SK-N-SH (cell line): Measurements from ENCODE around the gene NFIA. TPM values are rescaled to one million over a fixed set of nuclear protein-coding genes. Genes with fewer than 3 reads are reported as not detected.

Experiments
- CTCF ChIA-PET: fragments of 300-600, 350-600 bp; formaldehyde crosslinking; extraction: SDS; loops from one replicate; lab custom pipeline; 2021; lab: Yijun Ruan, JAX
- POLR2A ChIA-PET: fragments of 350-600 bp; sonication (Branson Sonifier 250); formaldehyde crosslinking; extraction: SDS; loops from one replicate; lab custom pipeline; 2020; ENCODE audit warnings: antibody characterized with exemption, inconsistent platforms; lab: Yijun Ruan, JAX
- DNase-seq: peaks from one replicate; pipeline ENCODE4 v3.0.0; 2012
- H2AFZ ChIP-seq: fragments of 200-600 bp; sonication (generic); 2 replicates; pipeline ENCODE4 v1.8.1; 2016; ENCODE audit warnings: antibody characterized with exemption, mild to moderate bottlenecking, low read depth
- H3F3A ChIP-seq: fragments of 200-600 bp; sonication (generic); replicated peaks from 2 replicates; pipeline ENCODE3; 2016; ENCODE audit warnings: antibody characterized with exemption, mild to moderate bottlenecking; ENCODE audit not compliant: insufficient read depth
- H3K27ac ChIP-seq, 2 experiments: fragments of 200-500 bp in 1 of 2; fragments of 200-600 bp in 1 of 2; sonication (Bioruptor generic) in 1 of 2; sonication (generic), shearing (Covaris generic) in 1 of 2; 2 replicates each; pipeline versions ENCODE4 v1.5.1 to v1.6.1; 2014 to 2016; ENCODE audit warnings: low read depth in 2 of 2, inconsistent platforms in 1 of 2, low read length in 1 of 2, mild to moderate bottlenecking in 1 of 2, mixed read lengths in 1 of 2
- H3K27me3 ChIP-seq: fragments of 200-600 bp; sonication (generic), shearing (Covaris generic); 2 replicates; pipeline ENCODE4 v1.6.1; 2016; ENCODE audit warnings: mixed run types; ENCODE audit not compliant: insufficient read depth
- H3K36me3 ChIP-seq, 2 experiments: fragments of 200-500 bp in 1 of 2; fragments of 200-600 bp in 1 of 2; sonication (Bioruptor generic) in 1 of 2; sonication (generic) in 1 of 2; replicated peaks in 1 of 2; 2 replicates each; pipeline versions ENCODE3 to v1.5.1; 2014 to 2016; ENCODE audit warnings: low read length in 1 of 2, mild to moderate bottlenecking in 1 of 2; ENCODE audit not compliant: insufficient read depth in 2 of 2, control insufficient read depth in 1 of 2
- H3K4me1 ChIP-seq, 2 experiments: fragments of 200-500 bp in 1 of 2; fragments of 200-600 bp in 1 of 2; sonication (Bioruptor generic) in 1 of 2; sonication (generic), shearing (Covaris generic) in 1 of 2; 2 replicates each; pipeline versions ENCODE4 v1.5.1 to v1.6.1; 2014 to 2016; ENCODE audit warnings: low read depth in 1 of 2, low read length in 1 of 2, mixed run types in 1 of 2; ENCODE audit not compliant: insufficient read depth in 2 of 2, control insufficient read depth in 1 of 2
- H3K4me2 ChIP-seq: fragments of 200-600 bp; sonication (generic), shearing (Covaris generic); 2 replicates; pipeline ENCODE4 v1.6.1; 2017; ENCODE audit warnings: mixed run types
- H3K4me3 ChIP-seq, 2 experiments: fragments of 200-500 bp in 1 of 2; fragments of 200-600 bp in 1 of 2; sonication (Bioruptor generic) in 1 of 2; sonication (generic), shearing (Covaris generic) in 1 of 2; 2 replicates each; pipeline versions ENCODE4 v1.5.1 to v1.8.1; 2014 to 2016; ENCODE audit warnings: low read depth in 2 of 2, inconsistent platforms in 1 of 2, low read length in 1 of 2, mild to moderate bottlenecking in 1 of 2, mixed read lengths in 1 of 2, moderate library complexity in 1 of 2
- H3K79me2 ChIP-seq: fragments of 200-600 bp; sonication (generic); 2 replicates; pipeline ENCODE4 v1.8.1; 2017; ENCODE audit warnings: mild to moderate bottlenecking; ENCODE audit not compliant: insufficient read depth
- H3K9ac ChIP-seq: fragments of 200-600 bp; sonication (generic); 2 replicates; pipeline ENCODE4 v1.6.1; 2017; ENCODE audit warnings: mixed run types
- H3K9me2 ChIP-seq: fragments of 200-600 bp; sonication (generic); 2 replicates; pipeline ENCODE4 v1.6.1; 2017; ENCODE audit warnings: mixed run types
- H3K9me3 ChIP-seq: fragments of 200-600 bp; sonication (generic); 2 replicates; pipeline ENCODE4 v1.6.1; 2017; ENCODE audit warnings: mixed run types, mild to moderate bottlenecking, moderate library complexity
- H4K20me1 ChIP-seq: fragments of 200-600 bp; sonication (generic); 2 replicates; pipeline ENCODE4 v1.6.1; 2017; ENCODE audit warnings: mild to moderate bottlenecking, mixed run types; ENCODE audit not compliant: insufficient read depth
- CHD2 ChIP-seq: fragments of 150-350 bp; IDR thresholded peaks from 2 replicates; pipeline ENCODE4 v1.6.1; 2018; ENCODE audit warnings: low read length; ENCODE audit not compliant: partially characterized antibody
- EZH2phosphoT487 ChIP-seq: fragments of 200-600 bp; sonication (generic); IDR thresholded peaks from 2 replicates; pipeline ENCODE4 v1.6.1; 2017; ENCODE audit warnings: low read depth, mixed run types, mild to moderate bottlenecking, antibody characterized with exemption, moderate library complexity, borderline replicate concordance
- FOSL2 ChIP-seq: IDR thresholded peaks from 2 replicates; pipeline ENCODE4 v1.4.0; 2012; ENCODE audit warnings: low read depth, mild to moderate bottlenecking, moderate library complexity, borderline replicate concordance
- FOXJ3 ChIP-seq: sonication (generic); formaldehyde crosslinking; IDR thresholded peaks from 2 replicates; pipeline ENCODE4 v1.5.1; 2020; ENCODE audit warnings: mild to moderate bottlenecking, missing genetic modification reagents
- GATA2 ChIP-seq: sonication (generic); formaldehyde crosslinking; IDR thresholded peaks from 2 replicates; pipeline ENCODE4 v1.5.0; 2020; ENCODE audit warnings: mild to moderate bottlenecking, missing genetic modification reagents
- JUND ChIP-seq: IDR thresholded peaks from 2 replicates; pipeline ENCODE4 v1.4.0; 2012
- NFIC ChIP-seq: IDR thresholded peaks from 2 replicates; pipeline ENCODE4 v1.4.0; 2012; ENCODE audit warnings: borderline replicate concordance
- NRF1 ChIP-seq: IDR thresholded peaks from 2 replicates; pipeline ENCODE4 v1.6.1; 2012; ENCODE audit warnings: low read depth, mild to moderate bottlenecking, low read length
- RAD21 ChIP-seq: IDR thresholded peaks from 2 replicates; pipeline ENCODE4 v1.6.1; 2012; ENCODE audit warnings: mild to moderate bottlenecking, low read length
- RCOR1 ChIP-seq: fragments of 150-350 bp; IDR thresholded peaks from 2 replicates; pipeline ENCODE4 v1.6.1; 2017; ENCODE audit warnings: antibody characterized with exemption, low read length
- SMC3 ChIP-seq: IDR thresholded peaks from 2 replicates; pipeline ENCODE4 v1.6.1; 2012; ENCODE audit warnings: low read depth, low read length, improper control_type of control experiment
- TAF1 ChIP-seq: IDR thresholded peaks from 2 replicates; pipeline ENCODE4 v1.6.1; 2012; ENCODE audit warnings: low read depth, mild to moderate bottlenecking, low read length, moderate library complexity, borderline replicate concordance
- TCF12 ChIP-seq: IDR thresholded peaks from 2 replicates; pipeline ENCODE4 v1.4.0; 2012
- YY1 ChIP-seq: IDR thresholded peaks from 2 replicates; pipeline ENCODE4 v1.4.0; 2012; ENCODE audit warnings: low read depth, mild to moderate bottlenecking
- WGBS: methylation state at CpG from one replicate; pipeline ENCODE4 v1.1.6; 2017; ENCODE audit warnings: low lambda C conversion rate; 5-methylcytosine and 5-hydroxymethylcytosine counted together
- polyA plus RNA-seq, 3 experiments: library from polyadenylated mRNA; depleted of rRNA; stranded (reverse); fragments of >200 nt; gene quantifications; 2 replicates each; pipeline ENCODE4 v1.2.3, GENCODE V29; 2012
- TF ChIP-seq, protein P1 (sequence below): fragments of 150-350 bp; IDR thresholded peaks from 2 replicates; pipeline ENCODE4 v1.6.1; 2017; ENCODE audit warnings: antibody characterized with exemption, low read length, low read depth, borderline replicate concordance
- TF ChIP-seq, protein P2 (sequence below): IDR thresholded peaks from 2 replicates; pipeline ENCODE4; 2012
- TF ChIP-seq, protein P3 (sequence below): IDR thresholded peaks from 2 replicates; pipeline ENCODE4 v1.6.1; 2012; ENCODE audit warnings: mild to moderate bottlenecking, low read depth, low read length, moderate library complexity
- TF ChIP-seq, protein P4 (sequence below): IDR thresholded peaks from 2 replicates; pipeline ENCODE4 v1.4.0; 2012; ENCODE audit warnings: low read depth, borderline replicate concordance

The NFIA gene
- polyA plus RNA-seq, 1 of the 3 experiments (the other 2 are of a cell fraction): 3.3 TPM

DNA sequence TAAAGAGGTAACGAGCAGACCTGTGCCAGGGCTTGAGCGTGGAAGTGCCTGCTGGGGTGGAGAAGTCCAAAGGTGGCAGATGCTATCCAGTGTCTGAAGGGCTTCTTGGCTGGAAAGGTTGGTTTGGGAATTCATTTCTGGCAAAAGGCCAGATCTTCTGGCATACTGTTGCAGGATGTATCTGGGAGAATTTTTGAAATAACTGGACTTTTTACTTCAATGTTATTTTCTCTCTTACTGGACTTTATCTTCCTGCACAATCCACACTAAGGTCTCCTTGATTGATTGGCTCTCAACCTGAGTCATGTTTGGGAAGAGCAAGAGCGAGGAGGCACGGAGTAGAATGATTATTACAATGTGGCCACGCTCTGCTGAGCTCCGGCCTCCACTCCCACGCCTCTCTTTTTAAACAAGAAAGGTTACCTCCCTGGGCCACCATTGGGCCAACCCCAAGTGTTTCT is 364.2 kb downstream of the NFIA start:
- Histone ChIP-seq H3K27ac (no peak overlapping the region), H3K79me2 (no peaks in the 10 kb centered on the region), H3K4me3 (no peak overlapping the region), H3K4me2 (no peak overlapping the region), H3F3A (no peaks in the 10 kb centered on the region), H3K9me2 (no peaks in the 10 kb centered on the region), H4K20me1 (no peaks in the 10 kb centered on the region), H3K27me3 (no peaks in the 10 kb centered on the region), H3K4me1 (peaks cover 2 to 32% of the 10 kb centered on the region in 2 experiments; a peak in 3 of 4 replicates), H3K9me3 (no peaks in the 10 kb centered on the region), H2AFZ (no peak overlapping the region), H3K9ac (no peak overlapping the region), H3K36me3 (peaks cover 0 to 2% of the 10 kb centered on the region in 2 experiments)
- 92% methylated on average over 7 of the region's 7 CpGs for WGBS
- no peak for DNase-seq
- ChIA-PET POLR2A (interaction anchor here (0.6 kb wide), 1 partner anchor 199 kb away, joined by 3 read pairs; no protein-coding TSS in a partner anchor), CTCF (interaction anchor here (0.8 kb wide), 1 partner anchor 396 kb away, joined by 3 read pairs; no protein-coding TSS in a partner anchor)
- TF ChIP-seq JUND: no peak
- TF ChIP-seq NFIC: 0 out of 2 replicates have a peak, but pooled peaks have one; percentile 30

DNA sequence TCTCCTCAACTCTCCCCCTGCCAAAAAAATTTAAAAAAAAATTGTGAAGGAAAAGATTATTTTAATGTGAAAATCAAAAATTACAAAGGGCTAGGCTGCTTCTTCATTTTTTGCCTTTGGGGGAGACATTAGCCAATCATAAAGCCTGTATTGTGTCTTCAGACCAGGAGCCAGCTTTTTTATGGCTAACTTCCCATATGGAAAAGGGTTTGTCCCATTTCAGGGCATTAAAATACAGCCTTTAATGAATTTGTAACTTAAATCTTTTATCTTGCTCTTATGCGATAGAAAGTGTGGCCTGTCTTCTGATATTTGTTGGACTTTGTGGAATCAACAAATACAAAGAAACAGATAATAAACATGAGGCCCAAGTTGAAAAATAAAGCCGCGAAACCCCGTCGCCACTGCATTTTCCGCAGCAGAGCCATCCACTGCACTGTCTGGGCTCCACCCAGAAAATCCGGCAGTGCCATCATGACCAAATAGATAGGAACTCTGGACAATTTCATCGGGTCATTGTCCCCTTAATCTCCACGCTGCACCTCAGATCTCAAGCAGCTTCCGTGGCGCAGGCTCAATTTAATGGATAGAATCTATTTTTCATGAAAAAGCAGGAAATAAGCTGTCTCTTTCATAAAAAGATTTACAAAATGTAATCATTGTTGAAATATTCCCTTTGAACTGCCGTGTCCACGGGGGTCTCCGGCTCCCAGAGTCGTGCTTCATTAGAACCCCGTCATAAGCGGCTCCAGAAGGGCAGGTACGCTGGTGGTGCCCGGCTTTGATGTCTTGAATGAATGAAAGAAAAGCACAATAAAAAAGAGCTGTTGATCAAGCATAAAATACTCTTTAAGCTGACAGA is 365.0 kb downstream of the NFIA start:
- 95% methylated on average over 19 of the region's 19 CpGs for WGBS
- DNase-seq: no peak
- Histone ChIP-seq H4K20me1 (no peaks in the 10 kb centered on the region), H3K9ac (no peak overlapping the region), H3K9me2 (no peaks in the 10 kb centered on the region), H3K4me3 (no peak overlapping the region), H3F3A (no peaks in the 10 kb centered on the region), H3K9me3 (no peaks in the 10 kb centered on the region), H2AFZ (no peak overlapping the region), H3K4me1 (peaks cover 8 to 33% of the 10 kb centered on the region in 2 experiments; a peak in 3 of 4 replicates), H3K4me2 (no peak overlapping the region), H3K79me2 (no peaks in the 10 kb centered on the region), H3K27ac (no peak overlapping the region), H3K36me3 (no peaks in the 10 kb centered on the region), H3K27me3 (no peaks in the 10 kb centered on the region)
- ChIA-PET POLR2A (interaction anchor here (0.6 kb wide), 1 partner anchor 200 kb away, joined by 3 read pairs; no protein-coding TSS in a partner anchor), CTCF (interaction anchor here (0.6 to 0.8 kb wide), 3 partner anchors 14 to 397 kb away, joined by 3 read pairs; no protein-coding TSS in a partner anchor)
- TF ChIP-seq TAF1: no peak
- TF ChIP-seq CHD2: no peak
- TF ChIP-seq FOXJ3 (CRISPR knock-in tag): no peak
- TF ChIP-seq RCOR1: no peak
- no peak for TF ChIP-seq SMC3
- TF ChIP-seq TCF12: no peak
- TF ChIP-seq NRF1: no peak
- TF ChIP-seq FOSL2: no peak
- no peak for TF ChIP-seq GATA2 (CRISPR knock-in tag)
- TF ChIP-seq, protein P1, sequence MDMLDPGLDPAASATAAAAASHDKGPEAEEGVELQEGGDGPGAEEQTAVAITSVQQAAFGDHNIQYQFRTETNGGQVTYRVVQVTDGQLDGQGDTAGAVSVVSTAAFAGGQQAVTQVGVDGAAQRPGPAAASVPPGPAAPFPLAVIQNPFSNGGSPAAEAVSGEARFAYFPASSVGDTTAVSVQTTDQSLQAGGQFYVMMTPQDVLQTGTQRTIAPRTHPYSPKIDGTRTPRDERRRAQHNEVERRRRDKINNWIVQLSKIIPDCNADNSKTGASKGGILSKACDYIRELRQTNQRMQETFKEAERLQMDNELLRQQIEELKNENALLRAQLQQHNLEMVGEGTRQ: no peak
- TF ChIP-seq EZH2phosphoT487: no peak
- TF ChIP-seq, protein P2, sequence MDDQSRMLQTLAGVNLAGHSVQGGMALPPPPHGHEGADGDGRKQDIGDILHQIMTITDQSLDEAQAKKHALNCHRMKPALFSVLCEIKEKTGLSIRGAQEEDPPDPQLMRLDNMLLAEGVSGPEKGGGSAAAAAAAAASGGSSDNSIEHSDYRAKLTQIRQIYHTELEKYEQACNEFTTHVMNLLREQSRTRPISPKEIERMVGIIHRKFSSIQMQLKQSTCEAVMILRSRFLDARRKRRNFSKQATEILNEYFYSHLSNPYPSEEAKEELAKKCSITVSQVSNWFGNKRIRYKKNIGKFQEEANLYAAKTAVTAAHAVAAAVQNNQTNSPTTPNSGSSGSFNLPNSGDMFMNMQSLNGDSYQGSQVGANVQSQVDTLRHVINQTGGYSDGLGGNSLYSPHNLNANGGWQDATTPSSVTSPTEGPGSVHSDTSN: no peak
- no peak for TF ChIP-seq RAD21
- TF ChIP-seq YY1: no peak
- TF ChIP-seq, protein P3, sequence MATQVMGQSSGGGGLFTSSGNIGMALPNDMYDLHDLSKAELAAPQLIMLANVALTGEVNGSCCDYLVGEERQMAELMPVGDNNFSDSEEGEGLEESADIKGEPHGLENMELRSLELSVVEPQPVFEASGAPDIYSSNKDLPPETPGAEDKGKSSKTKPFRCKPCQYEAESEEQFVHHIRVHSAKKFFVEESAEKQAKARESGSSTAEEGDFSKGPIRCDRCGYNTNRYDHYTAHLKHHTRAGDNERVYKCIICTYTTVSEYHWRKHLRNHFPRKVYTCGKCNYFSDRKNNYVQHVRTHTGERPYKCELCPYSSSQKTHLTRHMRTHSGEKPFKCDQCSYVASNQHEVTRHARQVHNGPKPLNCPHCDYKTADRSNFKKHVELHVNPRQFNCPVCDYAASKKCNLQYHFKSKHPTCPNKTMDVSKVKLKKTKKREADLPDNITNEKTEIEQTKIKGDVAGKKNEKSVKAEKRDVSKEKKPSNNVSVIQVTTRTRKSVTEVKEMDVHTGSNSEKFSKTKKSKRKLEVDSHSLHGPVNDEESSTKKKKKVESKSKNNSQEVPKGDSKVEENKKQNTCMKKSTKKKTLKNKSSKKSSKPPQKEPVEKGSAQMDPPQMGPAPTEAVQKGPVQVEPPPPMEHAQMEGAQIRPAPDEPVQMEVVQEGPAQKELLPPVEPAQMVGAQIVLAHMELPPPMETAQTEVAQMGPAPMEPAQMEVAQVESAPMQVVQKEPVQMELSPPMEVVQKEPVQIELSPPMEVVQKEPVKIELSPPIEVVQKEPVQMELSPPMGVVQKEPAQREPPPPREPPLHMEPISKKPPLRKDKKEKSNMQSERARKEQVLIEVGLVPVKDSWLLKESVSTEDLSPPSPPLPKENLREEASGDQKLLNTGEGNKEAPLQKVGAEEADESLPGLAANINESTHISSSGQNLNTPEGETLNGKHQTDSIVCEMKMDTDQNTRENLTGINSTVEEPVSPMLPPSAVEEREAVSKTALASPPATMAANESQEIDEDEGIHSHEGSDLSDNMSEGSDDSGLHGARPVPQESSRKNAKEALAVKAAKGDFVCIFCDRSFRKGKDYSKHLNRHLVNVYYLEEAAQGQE: no peak
- TF ChIP-seq NFIC: no peak
- TF ChIP-seq, protein P4, sequence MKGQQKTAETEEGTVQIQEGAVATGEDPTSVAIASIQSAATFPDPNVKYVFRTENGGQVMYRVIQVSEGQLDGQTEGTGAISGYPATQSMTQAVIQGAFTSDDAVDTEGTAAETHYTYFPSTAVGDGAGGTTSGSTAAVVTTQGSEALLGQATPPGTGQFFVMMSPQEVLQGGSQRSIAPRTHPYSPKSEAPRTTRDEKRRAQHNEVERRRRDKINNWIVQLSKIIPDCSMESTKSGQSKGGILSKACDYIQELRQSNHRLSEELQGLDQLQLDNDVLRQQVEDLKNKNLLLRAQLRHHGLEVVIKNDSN: no peak
- TF ChIP-seq JUND: no peak
